NCI-H187 treated with DMSO at 0.1 percent for 48 hours (cell line): Measurements from ENCODE around the gene ACTG1.
"Not testable (repeated sequence)": the region's sequence is repeated elsewhere in the genome, so short reads cannot be mapped to it uniquely, and the experiment has no call there.

Experiments
- DNase-seq: peaks from one replicate; lab custom pipeline; 2025; lab: John Stamatoyannopoulos, UW

The ACTG1 gene

DNA sequence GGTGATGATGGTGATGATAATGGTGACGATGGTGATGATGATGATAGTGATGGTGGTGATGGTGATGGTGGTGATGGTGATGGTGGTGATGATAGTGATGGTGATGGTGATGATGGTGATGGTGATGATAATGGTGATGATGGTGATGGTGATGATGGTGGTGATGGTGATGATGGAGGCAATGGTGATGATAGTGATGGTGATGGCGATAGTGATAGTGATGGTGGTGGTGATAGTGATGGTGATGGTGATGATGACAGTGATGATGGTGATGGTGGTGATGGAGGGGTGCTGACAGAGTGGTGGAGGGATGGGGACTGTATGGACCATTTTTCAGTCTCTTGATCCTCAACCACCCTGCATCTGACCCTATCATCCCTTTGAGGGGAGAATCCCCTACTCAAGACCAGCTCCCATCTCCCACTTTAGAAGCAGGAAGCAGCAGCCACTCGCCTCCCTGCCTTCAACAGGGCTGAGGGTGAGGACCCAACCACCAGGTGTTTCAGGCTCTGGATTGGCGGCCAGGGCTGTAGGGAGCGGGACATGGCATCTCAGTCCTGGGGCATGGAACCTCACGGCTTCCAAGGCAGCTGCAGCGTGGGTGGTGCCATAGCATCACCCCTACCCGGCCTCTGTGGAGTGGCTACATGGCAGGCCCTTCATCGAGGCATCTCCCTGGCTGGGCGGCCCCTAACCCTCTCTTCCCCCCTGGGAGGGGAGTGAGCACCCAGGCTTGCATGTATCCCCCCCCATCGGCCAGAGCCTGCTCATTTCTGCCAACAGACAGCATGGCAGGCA is 20.1 kb upstream of the ACTG1 start:
- no peak for DNase-seq

DNA sequence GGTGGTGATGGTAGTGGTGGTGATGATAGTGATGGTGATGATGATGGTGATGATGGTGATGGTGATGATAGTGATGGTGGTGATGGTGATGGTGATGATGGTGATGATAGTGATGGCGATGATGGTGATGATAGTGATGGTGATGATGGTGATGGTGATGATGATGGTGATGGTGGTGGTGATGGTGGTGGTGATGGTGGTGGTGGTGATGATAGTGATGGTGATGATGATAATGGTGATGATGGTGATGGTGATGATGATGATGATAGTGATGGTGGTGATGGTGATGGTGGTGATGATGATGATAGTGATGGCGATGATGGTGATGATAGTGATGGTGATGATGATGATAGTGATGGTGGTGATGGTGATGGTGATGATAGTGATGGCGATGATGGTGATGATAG is 19.4 kb upstream of the ACTG1 start:
- DNase-seq = not testable (repeated sequence)

DNA sequence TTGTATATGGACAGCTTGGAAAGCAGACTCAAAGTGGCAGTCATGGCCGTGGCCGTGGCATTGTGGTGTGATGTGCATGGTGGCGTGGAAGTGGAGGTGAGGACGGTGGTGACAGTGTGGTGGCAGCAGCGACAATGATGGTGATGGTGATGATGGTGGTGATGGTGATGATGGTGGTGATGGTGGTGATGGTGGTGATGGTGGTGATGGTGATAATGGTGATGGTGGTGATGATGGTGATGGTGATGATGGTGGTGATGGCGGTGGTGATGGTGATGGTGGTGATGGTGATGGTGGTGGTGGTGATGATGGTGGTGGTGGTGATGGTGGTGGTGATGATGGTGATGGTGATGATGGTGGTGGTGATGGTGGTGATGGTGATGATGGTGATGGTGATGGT is 18.4 kb upstream of the ACTG1 start:
- not testable (repeated sequence) for DNase-seq

DNA sequence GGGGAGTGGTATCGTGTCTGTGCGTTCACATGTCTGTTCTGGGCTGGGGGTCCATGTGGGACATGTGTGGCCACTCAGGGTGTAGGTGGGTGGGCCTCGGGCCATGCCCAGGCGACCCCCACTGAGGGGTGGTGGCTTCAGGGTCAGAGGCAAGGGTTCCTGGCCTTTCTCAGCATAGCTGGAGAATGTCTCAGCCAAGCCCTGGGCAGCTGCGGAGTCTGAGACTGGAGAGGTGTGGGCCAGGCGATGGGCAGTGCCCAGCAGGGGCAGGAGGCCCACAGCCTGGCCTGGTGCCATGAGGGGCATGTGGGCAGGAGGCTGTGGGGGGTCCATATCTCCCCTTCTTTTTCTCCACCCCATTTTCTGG is 16.8 kb upstream of the ACTG1 start:
- DNase-seq = no peak

DNA sequence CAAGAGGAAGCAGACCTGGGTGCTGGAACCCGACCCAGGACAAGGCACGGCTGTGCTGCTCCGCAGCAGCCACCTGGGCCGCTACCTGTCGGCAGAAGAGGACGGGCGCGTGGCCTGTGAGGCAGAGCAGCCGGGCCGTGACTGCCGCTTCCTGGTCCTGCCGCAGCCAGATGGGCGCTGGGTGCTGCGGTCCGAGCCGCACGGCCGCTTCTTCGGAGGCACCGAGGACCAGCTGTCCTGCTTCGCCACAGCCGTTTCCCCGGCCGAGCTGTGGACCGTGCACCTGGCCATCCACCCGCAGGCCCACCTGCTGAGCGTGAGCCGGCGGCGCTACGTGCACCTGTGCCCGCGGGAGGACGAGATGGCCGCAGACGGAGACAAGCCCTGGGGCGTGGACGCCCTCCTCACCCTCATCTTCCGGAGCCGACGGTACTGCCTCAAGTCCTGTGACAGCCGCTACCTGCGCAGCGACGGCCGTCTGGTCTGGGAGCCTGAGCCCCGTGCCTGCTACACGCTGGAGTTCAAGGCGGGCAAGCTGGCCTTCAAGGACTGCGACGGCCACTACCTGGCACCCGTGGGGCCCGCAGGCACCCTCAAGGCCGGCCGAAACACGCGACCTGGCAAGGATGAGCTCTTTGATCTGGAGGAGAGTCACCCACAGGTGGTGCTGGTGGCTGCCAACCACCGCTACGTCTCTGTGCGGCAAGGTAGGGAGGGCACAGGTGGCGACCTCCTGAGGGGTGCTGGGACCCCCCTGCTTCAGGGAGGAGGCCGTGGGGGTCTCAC is 16.2 kb upstream of the ACTG1 start:
- no peak for DNase-seq

DNA sequence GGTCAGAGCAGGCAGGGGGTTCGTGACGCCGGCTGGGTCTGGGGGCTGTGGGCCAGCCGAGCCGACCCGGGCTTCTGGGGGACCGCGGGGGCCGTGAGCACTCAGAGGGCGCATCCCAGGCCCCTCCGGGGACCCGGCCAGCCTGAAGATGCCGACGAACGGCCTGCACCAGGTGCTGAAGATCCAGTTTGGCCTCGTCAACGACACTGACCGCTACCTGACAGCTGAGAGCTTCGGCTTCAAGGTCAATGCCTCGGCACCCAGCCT is 15.7 kb upstream of the ACTG1 start:
- no peak for DNase-seq

DNA sequence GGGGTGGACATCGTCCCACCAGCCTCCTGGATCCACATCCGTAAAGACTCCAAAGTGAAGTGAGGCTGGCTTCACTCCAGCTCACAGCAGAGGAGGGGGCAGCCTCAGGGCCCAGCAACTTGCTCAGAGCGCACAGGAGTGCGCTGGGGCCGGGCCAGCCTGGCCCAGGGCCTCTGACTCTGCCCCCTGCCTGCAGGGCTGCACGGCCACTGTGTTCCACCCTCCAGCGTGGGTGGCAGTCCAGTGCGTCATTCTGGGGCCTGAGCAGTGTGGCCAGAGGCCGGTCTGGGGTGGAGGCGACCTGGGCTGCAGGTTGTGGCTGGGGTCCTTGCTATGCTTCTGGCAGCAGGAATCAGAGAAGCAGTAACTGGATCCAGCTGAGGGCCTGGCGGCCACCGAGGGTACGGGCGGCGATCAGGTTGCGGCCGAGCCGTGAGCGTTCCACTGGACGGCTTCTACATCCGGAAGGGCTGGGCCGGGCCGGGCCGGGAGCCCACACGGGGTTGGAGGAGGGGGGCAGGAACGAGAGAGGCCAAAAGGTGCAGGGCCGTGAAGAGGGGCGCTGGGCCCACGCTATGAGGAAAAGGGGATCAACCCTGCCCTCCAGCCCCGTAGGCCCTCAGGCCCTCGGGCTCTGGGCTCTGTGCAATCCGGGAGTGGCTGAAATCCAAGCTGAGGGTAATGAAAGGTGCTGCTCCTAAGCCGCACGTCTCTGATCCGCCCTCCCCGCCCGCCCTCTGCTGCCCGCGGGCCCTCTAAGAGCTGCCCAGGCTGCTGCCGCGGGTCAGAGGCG is 15.2 kb upstream of the ACTG1 start, which contains the start of gene FSCN2:
FSCN2 (plus strand) TSS at position 787 of the 793 bp plus-strand sequence. CDS start 155 bp downstream, outside the sequence.
- DNase-seq = no peak

DNA sequence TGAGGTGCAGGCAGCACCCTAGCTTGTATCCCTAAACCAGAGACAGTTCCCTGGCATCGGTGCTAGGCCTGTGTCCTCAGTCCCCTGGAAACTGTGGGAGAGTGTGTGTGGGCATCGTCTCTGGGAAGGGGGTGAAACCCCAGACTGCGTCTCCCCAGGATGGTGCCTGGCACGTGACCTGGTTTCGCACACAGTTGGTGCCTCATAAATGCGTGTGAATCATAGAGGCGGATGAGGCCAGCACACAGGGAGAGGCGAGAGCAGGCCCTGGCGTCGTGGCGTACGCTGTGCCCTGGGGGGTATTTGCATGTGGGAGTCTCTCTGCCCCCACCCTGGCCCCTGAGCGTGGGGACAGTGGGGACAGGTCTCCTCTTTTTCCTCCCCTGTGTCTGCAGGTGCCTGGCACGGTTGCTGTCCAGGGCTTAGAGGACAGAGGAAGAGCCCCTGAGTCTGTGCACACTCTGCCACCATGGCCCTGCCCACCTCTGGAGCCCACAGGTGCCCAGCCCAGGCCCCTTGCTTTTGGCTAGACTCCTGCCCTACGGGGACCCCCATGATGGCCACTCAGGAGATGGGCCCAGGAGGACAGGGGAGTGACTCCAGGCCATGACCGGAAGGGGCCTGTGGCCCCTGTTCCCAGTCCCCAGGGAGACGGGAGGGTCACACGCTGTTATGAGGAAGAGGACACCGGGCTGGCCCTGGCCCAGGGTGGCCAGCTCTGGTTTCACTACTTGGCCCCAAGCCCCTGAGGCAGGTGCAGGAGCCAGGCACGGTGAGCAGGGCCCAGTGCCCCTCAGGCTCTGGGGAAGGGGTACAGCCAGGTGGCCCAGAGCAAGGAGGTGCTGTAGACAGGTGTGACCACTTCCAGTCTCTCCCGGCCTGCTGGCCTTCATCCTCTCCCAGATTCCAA is 14.3 kb upstream of the ACTG1 start:
- no peak for DNase-seq

DNA sequence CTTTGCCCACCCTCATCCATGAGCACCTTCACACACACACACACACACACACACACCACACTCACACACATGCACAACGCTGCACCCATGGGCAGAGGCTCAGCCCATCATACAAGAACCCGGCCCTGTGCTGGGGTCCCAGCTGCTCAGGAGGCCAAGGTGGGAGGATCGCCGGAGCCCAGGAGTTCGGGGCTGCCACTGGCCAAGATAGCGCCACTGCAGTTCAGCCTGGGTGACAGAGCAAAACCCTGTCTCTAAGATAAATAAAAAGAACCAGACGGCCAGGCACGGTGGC is 12.2 kb upstream of the ACTG1 start:
- no peak for DNase-seq

DNA sequence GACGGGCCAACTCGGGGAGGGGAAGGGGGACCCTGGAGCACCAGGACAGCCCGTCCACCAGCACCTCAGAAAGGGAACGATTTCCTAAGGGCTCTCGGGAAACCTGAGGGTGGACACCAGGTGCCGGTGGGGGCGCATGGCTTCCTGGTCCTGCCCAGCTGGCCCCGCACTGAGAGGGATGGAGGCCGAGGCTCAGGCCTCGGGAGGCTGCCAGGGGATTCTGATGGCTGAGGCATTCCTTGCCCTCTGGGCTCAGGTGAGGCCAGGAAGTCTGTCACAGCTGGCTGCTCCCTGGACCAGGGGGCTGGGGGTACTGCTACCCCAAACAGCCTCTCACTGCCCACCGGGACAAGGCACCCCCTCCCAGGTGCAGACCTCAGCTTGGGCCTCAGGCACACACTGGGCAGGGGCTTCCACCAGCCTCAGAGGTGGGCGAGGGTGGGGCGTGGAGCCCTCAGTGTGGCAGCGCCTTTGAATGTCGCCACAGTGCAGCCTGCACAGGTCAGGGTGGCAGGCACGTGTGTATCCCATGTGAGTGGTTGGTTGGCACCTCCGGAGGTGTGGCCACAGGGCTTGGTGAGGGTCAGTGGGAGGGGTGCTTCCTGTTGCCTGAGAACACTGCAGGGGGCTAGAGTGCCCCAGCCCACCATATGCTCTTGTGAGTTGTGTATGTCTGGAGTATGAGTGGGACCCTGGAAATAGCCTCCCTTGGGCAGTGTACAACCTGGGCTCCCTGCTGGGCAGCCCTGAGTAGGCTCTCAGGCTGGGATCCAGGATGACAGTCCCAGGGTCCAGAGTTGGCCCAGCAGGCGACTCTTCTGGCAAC is 11.7 kb upstream of the ACTG1 start:
- DNase-seq = no peak

DNA sequence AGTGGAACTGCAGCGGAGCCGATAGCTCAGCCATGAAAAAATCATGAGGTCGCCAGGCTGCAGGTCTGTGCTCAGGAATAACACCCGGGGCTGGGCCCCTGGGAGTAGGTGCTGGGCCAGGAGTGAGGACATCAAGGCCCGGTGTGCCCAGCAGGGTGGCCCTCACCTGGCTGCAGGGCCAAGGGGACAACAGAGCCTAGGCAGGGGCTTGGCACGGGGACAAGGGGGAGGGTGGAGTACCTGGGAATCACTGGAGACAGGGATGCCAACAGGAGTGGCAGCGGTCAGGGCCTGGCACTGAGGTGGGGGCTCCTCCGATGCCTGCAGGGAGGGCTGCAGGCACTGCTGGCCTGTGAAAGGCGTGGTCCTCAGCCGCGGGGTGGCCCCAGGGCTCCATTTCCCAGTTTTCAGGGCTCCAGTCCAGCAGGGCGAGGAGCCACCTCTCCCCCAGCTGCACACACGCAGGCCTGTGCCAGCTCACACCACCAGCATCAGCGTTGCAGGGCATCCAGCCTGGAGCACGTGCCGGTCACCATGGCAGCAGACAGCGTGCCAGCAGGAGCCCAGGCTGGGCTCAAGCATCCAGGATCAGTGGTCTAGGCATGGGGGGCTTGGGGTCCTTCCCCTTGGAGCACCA is 10.9 kb upstream of the ACTG1 start:
- DNase-seq = no peak

DNA sequence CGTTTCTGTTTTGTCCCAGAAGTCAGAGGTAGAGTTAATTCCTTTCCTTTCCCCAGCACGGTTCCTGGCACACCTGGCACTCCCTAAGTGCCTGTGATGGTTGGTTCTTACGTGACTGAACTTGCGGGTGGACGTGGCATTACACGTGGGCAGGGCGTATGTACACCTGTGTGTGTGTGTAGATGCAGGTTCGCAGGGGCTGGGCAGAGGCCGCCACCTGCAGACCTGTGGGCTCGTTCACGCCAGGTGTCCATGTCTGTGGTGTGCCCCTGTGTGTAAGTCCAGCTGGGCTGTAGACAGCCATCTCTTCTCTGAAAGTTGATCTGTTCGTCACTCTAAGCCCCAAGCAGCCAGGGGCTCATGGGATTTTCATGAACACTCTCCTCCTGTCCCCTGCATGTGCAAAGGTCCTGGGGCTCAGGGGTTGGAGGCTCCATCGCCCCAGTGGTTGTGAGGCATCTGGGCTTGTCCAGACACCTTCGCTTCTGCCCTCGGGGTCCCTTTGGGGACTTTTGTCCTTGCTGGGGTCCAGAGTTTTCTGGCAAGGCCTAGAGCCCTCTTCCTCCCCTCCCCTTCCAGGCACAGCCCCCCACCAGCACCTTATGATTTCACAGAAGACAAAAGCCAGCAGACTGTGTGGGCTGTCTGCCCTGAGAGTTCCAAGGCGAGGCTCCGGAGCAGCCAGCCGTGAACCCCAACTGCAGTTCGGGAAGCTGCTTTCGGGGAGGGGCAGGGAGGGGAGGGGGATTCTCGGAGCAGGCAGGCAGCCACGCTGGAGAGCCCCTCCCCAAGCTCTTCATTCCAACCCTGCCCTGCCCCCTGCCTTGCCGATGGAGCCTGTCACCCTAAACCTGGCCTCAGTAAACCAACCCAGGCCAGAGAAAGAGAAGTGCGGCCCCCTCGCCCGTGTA is 10.1 kb upstream of the ACTG1 start:
- DNase-seq = no peak

DNA sequence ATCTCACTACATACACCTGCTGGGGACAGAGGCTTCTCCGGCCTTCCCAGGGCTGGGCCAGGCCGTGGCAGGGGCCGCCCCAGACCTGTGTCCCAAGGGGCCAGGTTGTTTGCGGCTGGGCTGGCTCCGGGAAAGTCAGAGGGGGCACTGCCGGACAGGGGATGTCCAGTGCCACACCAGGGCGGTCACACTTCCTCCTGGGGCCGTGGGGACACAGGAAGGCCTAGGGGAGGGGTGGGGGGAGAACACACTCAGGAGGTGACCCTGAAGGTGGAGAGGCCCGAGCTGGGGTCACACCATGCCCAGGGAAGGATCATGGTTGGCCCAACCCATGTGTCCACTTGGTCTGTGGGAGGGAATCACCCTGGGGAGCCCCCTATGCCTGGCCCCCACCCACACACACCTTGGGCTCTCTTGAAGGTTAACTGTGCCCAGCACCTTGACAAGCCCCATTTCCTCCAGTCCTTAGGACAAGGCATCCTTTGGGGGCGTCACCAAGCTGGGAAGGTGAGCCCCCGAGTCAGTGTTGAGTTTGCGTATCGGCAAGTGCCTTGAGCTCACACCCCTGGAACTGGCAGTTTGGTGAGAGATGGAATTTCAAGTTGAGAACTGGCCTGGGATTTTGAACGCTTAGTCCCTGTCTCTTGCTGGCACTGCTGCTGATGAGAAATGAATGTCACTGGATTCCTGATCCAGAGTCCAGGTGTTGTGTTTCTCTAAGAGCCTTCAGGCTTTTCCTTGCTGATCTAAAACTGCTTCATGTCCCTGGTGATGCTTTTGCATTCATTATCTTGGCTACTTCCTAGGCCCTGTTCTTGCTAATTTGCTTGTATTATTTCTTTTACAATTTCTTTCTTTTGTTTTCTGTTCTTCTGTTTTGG is 7.7 kb upstream of the ACTG1 start:
- DNase-seq = no peak

DNA sequence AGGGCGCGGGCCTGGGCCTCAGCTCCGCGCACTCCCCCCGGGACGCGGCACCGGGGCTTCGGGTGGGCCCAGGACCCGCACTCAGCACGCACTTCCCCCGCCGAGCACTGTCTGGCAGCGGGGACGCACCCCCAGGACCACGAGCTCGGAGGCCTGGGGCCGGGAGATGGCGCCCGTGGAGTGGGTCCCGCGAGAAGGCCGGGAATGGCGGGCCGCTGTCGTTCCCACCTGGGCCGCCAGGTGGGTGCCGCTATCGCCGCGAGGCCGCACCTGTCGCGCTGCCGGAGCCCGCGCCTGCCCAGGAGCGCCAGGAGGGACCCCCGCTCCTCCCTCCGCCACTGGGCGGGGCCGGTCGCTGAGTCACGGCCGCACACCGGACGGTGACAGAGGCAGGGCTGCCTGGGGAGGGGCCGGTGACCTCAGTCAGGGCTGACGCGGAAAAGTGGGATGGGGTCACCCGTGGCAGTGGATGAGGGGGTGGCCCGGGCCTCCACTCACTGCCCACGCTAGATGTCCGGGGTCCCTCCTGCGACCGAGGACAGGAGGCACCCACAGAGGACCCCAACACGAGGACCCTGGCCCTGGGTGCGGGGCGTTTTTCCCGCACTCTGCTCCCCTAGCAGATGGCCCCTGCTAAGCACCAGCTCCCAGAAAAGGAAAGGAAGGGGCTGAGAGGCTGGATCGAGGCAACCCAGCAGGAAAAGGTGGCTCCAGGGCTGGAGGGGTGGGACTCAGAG is 6.9 kb upstream of the ACTG1 start:
- no peak for DNase-seq

DNA sequence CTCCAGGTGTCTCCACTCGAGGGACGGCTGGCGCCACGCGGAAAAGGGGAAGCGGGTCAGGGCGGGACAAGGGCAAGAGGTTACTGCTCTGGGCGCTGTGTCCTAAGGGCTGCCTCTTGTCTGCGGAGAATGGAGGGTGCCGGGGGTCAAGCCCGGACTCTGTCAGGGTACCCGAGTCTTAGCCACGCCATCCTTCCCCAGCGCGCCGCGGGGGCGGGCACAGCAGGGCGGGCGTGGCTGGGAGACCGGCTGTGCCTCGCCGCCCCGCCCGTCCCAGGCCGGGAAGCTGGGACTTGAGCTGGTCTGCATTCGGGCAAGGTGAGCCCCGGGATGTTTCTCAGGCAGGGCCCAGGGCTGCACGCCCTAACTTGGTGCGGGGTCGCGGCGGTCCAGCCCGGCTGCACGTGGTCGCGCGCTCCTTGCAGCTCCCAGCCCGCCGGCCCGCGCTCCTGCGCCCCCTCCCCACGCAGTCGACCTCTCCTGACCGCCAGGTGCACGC is 6.2 kb upstream of the ACTG1 start:
- DNase-seq = no peak

DNA sequence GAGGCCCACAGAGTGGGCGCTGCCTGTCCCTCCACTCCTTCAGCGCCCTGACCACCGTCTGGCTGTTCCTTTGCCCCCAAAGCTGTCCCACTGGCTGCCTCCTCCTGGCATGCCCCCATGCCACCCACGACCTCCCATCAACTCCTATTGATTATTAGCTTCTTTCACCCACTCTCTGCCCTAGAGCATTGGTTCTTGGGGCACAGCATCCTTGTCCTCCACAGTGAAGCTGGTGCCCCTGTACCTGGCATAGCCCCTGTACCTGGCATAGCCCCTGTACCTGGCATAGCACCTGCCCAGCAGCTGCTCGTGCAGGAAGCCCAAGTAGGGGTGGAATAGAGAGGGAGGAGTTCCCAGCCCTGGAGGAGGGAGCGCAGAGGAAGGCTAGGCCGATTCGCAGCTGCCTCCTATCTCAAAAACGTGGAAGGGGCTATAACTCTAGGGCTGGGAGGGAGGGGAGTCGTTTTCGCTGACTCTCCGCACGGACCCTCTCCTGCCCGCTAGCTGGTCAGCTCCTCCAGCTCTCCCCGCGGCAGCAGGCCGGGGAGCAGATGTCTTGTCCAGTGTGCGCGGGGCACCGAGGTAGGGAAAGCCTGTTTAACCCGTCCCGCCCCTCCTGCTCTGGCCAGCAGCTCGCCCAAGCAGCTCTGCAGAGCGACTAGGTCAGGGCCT is 5.7 kb upstream of the ACTG1 start:
- no peak for DNase-seq
